Measurements from ENCODE around the gene EWSR1. TPM values are rescaled to one million over a fixed set of nuclear protein-coding genes. Genes with fewer than 3 reads are reported as not detected.
"Not testable (repeated sequence)": the region's sequence is repeated elsewhere in the genome, so short reads cannot be mapped to it uniquely, and the experiment has no call there.

The EWSR1 gene
- total RNA-seq (ENCODE audit: low replicate concordance), result 108 and 176 TPM in 2 replicates

- TF ChIP-seq CTCF (IDR thresholded peaks at IDR 0.05; ENCODE audit: insufficient read depth, low read length), result no peak
- peak; percentile 97 for DNase-seq (ENCODE audit: low read depth)
- H3K4me3 ChIP-seq (ENCODE audit: low read depth, low read length), result peak within 1 kb of the TSS; percentile 92
Measured at GRCh38 chr22:29267858-29268510, at the start of gene EWSR1, which contains the start of gene RHBDD3. TSS of gene EWSR1 (plus strand) at chr22:29268268. CDS start at chr22:29268337, 69 bp downstream. TSS of gene RHBDD3 (minus strand) at chr22:29267981. CDS start at chr22:29265626, 2,355 bp downstream.

GRCh38 chr22:29218758-29219408, 49.2 kb upstream of the EWSR1 start:
- no peak for TF ChIP-seq CTCF (IDR thresholded peaks at IDR 0.05; ENCODE audit: insufficient read depth, low read length)
- DNase-seq (ENCODE audit: low read depth), result no peak
- H3K4me3 ChIP-seq (ENCODE audit: low read depth, low read length), result no peak overlapping the region

- H3K4me3 ChIP-seq (ENCODE audit: low read depth, low read length); DNase-seq (ENCODE audit: low read depth): not testable (repeated sequence)
Measured at GRCh38 chr22:29219409-29219782, 48.7 kb upstream of the EWSR1 start.

GRCh38 chr22:29219881-29220670, 48.0 kb upstream of the EWSR1 start:
- H3K4me3 ChIP-seq (ENCODE audit: low read depth, low read length), result no peak overlapping the region
- DNase-seq (ENCODE audit: low read depth), result no peak
- no peak for TF ChIP-seq CTCF (IDR thresholded peaks at IDR 0.05; ENCODE audit: insufficient read depth, low read length)

GRCh38 chr22:29224121-29224858, 43.8 kb upstream of the EWSR1 start:
- H3K4me3 ChIP-seq (ENCODE audit: low read depth, low read length), result no peak overlapping the region
- DNase-seq (ENCODE audit: low read depth), result no peak
- no peak for TF ChIP-seq CTCF (IDR thresholded peaks at IDR 0.05; ENCODE audit: insufficient read depth, low read length)

GRCh38 chr22:29224859-29225410, 43.1 kb upstream of the EWSR1 start:
- no peak for TF ChIP-seq CTCF (IDR thresholded peaks at IDR 0.05; ENCODE audit: insufficient read depth, low read length)
- H3K4me3 ChIP-seq (ENCODE audit: low read depth, low read length), result no peak overlapping the region
- no peak for DNase-seq (ENCODE audit: low read depth)

All from fibroblast of the aortic adventitia (primary cell).